Measurements from ENCODE around the gene PPP2R2B. TPM values are rescaled to one million over a fixed set of nuclear protein-coding genes. Genes with fewer than 3 reads are reported as not detected.

PPP2R2B gene
- polyA plus RNA-seq, 1 donor (not counting 4 experiments of a cell fraction or from before 2014, with no cell fraction given): 0.33 TPM

DNA sequence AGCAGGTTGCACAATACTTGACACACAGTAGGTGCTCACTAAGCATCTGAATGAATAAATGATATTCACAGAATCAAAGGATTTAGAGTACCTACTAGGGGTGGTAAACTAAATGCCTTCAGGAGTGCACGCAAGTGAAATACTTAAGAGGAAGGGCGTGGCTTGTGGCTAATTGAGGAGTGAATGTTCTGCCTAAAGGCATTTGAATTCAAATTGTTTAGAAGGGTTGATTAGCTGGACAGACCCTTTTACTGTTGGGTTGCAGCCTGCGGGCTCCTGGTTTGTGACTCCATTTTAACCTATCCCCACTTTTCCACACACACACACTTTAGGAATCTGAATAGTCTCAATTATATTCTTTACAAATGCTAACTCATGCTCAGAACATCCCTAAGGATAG lies 63.1 kb downstream of the PPP2R2B start:
- H3K36me3 ChIP-seq (ENCODE audit: control insufficient read depth in 2 of 2, extremely low read depth in 1 of 2, insufficient read depth in 2 of 2, low read length in 2 of 2): no peaks in the 10 kb centered on the region
- H3K9me1 ChIP-seq (ENCODE audit: control insufficient read depth, extremely low read depth, insufficient read depth, low read length): no peaks in the 10 kb centered on the region
- peak overlapping the region; percentile 38 for H3K4me2 ChIP-seq (ENCODE audit: control insufficient read depth, extremely low read depth, insufficient read depth, low read depth, low read length)
- H3K4me1 ChIP-seq (ENCODE audit: control insufficient read depth, extremely low read depth, insufficient read depth, low read length): peaks cover 8% of the 10 kb centered on the region
- DNase-seq (ENCODE audit: low read depth, low spot score): no peak
- no peaks in the 10 kb centered on the region for H3K9me3 ChIP-seq (ENCODE audit: control insufficient read depth, low read depth, low read length)
- TF ChIP-seq EZH2 (IDR thresholded peaks at IDR 0.05; ENCODE audit: low read length) (no peak), CTCF (optimal IDR thresholded peaks at IDR 0.05 in 1 of 3, IDR thresholded peaks at IDR 0.05 in 1 of 3, conservative IDR thresholded peaks at IDR 0.05 in 1 of 3; ENCODE audit: extremely low read depth in 1 of 3, insufficient read depth in 2 of 3, low read length in 3 of 3) (no peak)
- no peak for FAIRE-seq
- no peaks in the 10 kb centered on the region for H4K20me1 ChIP-seq (ENCODE audit: control insufficient read depth, extremely low read depth, insufficient read depth, low read length)
- no peak overlapping the region for H3K4me3 ChIP-seq (ENCODE audit: control insufficient read depth in 2 of 3, extremely low read depth in 1 of 3, insufficient read depth in 2 of 3, low read depth in 1 of 3, low read length in 3 of 3)
- no peak overlapping the region for H2AFZ ChIP-seq (ENCODE audit: control insufficient read depth, low read length)
- H3K79me2 ChIP-seq (ENCODE audit: control insufficient read depth, insufficient read depth, low read length): no peaks in the 10 kb centered on the region
- no peak overlapping the region for H3K27ac ChIP-seq (ENCODE audit: control insufficient read depth, insufficient read depth, low read length)
- dilution Hi-C loops (cut with MboI; ENCODE audit: extremely low pct_ligation_motif_present, low sequenced_read_pairs): no loop called here
- H3K9ac ChIP-seq (ENCODE audit: control insufficient read depth, extremely low read depth, insufficient read depth, low read length): no peak overlapping the region
- H3K27me3 ChIP-seq (ENCODE audit: control insufficient read depth, extremely low read depth, insufficient read depth, low read length): no peaks in the 10 kb centered on the region

GRCh38 chr5:146813346-146814157 lies 65.0 kb downstream of the PPP2R2B start:
- H3K4me3 ChIP-seq (ENCODE audit: control insufficient read depth in 2 of 3, extremely low read depth in 1 of 3, insufficient read depth in 2 of 3, low read depth in 1 of 3, low read length in 3 of 3): no peak overlapping the region
- no peaks in the 10 kb centered on the region for H3K79me2 ChIP-seq (ENCODE audit: control insufficient read depth, insufficient read depth, low read length)
- H3K27me3 ChIP-seq (ENCODE audit: control insufficient read depth, extremely low read depth, insufficient read depth, low read length): no peaks in the 10 kb centered on the region
- TF ChIP-seq CTCF (optimal IDR thresholded peaks at IDR 0.05 in 1 of 3, IDR thresholded peaks at IDR 0.05 in 1 of 3, conservative IDR thresholded peaks at IDR 0.05 in 1 of 3; ENCODE audit: extremely low read depth in 1 of 3, insufficient read depth in 2 of 3, low read length in 3 of 3) (no peak), EZH2 (IDR thresholded peaks at IDR 0.05; ENCODE audit: low read length) (no peak)
- H3K4me1 ChIP-seq (ENCODE audit: control insufficient read depth, extremely low read depth, insufficient read depth, low read length): peaks cover 8% of the 10 kb centered on the region
- no peaks in the 10 kb centered on the region for H4K20me1 ChIP-seq (ENCODE audit: control insufficient read depth, extremely low read depth, insufficient read depth, low read length)
- no peaks in the 10 kb centered on the region for H3K36me3 ChIP-seq (ENCODE audit: control insufficient read depth in 2 of 2, extremely low read depth in 1 of 2, insufficient read depth in 2 of 2, low read length in 2 of 2)
- no peak overlapping the region for H2AFZ ChIP-seq (ENCODE audit: control insufficient read depth, low read length)
- FAIRE-seq (no peak), DNase-seq (ENCODE audit: low read depth, low spot score) (no peak)
- H3K4me2 ChIP-seq (ENCODE audit: control insufficient read depth, extremely low read depth, insufficient read depth, low read depth, low read length): no peak overlapping the region
- H3K27ac ChIP-seq (ENCODE audit: control insufficient read depth, insufficient read depth, low read length): no peak overlapping the region
- no peaks in the 10 kb centered on the region for H3K9me3 ChIP-seq (ENCODE audit: control insufficient read depth, low read depth, low read length)
- no peak overlapping the region for H3K9ac ChIP-seq (ENCODE audit: control insufficient read depth, extremely low read depth, insufficient read depth, low read length)
- no peaks in the 10 kb centered on the region for H3K9me1 ChIP-seq (ENCODE audit: control insufficient read depth, extremely low read depth, insufficient read depth, low read length)
- dilution Hi-C loops (cut with MboI; ENCODE audit: extremely low pct_ligation_motif_present, low sequenced_read_pairs): no loop called here
